GM23248 (cell line): ENCODE measurements around the gene SLC22A12. TPM values are rescaled to one million over a fixed set of nuclear protein-coding genes. Genes with fewer than 3 reads are reported as not detected.

Source experiments
- DNase-seq: peaks from one replicate; pipeline ENCODE4 v3.0.0-alpha.2; 2015
- H2AFZ ChIP-seq: fragments of 200-600 bp; sonication (generic); 2 replicates; pipeline ENCODE4 v1.6.1; 2016; ENCODE audit warnings: antibody characterized with exemption
- H3F3A ChIP-seq: fragments of 200-600 bp; sonication (generic); 2 replicates; pipeline ENCODE4 v1.6.1; 2016; ENCODE audit warnings: mild to moderate bottlenecking, antibody characterized with exemption, mixed run types; ENCODE audit not compliant: insufficient read depth
- H3K27ac ChIP-seq: fragments of 200-600 bp; sonication (generic); 2 replicates; pipeline ENCODE4 v1.5.1; 2016; ENCODE audit warnings: mild to moderate bottlenecking
- H3K27me3 ChIP-seq: fragments of 200-600 bp; sonication (generic); replicated peaks from 2 replicates; pipeline ENCODE4 v1.6.1; 2016; ENCODE audit warnings: mild to moderate bottlenecking; ENCODE audit not compliant: insufficient read depth
- H3K36me3 ChIP-seq: fragments of 200-600 bp; sonication (generic); 2 replicates; pipeline ENCODE4 v1.6.1; 2016; ENCODE audit warnings: low read depth, mild to moderate bottlenecking
- H3K4me1 ChIP-seq: fragments of 200-600 bp; sonication (generic); 2 replicates; pipeline ENCODE4 v1.6.1; 2016; ENCODE audit warnings: mild to moderate bottlenecking; ENCODE audit not compliant: insufficient read depth
- H3K4me2 ChIP-seq: fragments of 200-600 bp; sonication (generic); one replicate; pipeline ENCODE4 v1.6.1; 2016; ENCODE audit warnings: mild to moderate bottlenecking; ENCODE audit not compliant: unreplicated experiment
- H3K4me3 ChIP-seq: fragments of 200-600 bp; sonication (generic); 2 replicates; pipeline ENCODE4 v1.5.1; 2016; ENCODE audit warnings: mild to moderate bottlenecking
- H3K79me2 ChIP-seq: fragments of 200-600 bp; sonication (generic); 2 replicates; pipeline ENCODE4 v1.6.1; 2016; ENCODE audit warnings: mild to moderate bottlenecking; ENCODE audit not compliant: insufficient read depth
- H3K9ac ChIP-seq: fragments of 200-600 bp; sonication (generic); 2 replicates; pipeline ENCODE4 v1.6.1; 2016; ENCODE audit warnings: mild to moderate bottlenecking
- H3K9me2 ChIP-seq: fragments of 200-600 bp; sonication (generic); 2 replicates; pipeline ENCODE4 v1.6.1; 2016; ENCODE audit warnings: mixed run types, mild to moderate bottlenecking, moderate library complexity; ENCODE audit not compliant: insufficient read depth
- H3K9me3 ChIP-seq: fragments of 200-600 bp; sonication (generic); one replicate; pipeline ENCODE4 v1.6.1; 2017; ENCODE audit warnings: low read depth
- H4K20me1 ChIP-seq: fragments of 200-600 bp; sonication (generic); 2 replicates; pipeline ENCODE4 v1.6.0; 2016; ENCODE audit not compliant: insufficient read depth
- EZH2 ChIP-seq: fragments of 200-600 bp; sonication (generic); IDR thresholded peaks from 2 replicates; pipeline ENCODE4 v1.6.1; 2018; ENCODE audit warnings: antibody characterized with exemption, mild to moderate bottlenecking; ENCODE audit not compliant: insufficient read depth, poor library complexity, severe bottlenecking
- EZH2phosphoT487 ChIP-seq: fragments of 200-600 bp; sonication (generic); IDR thresholded peaks from 2 replicates; pipeline ENCODE4 v1.6.1; 2018; ENCODE audit warnings: antibody characterized with exemption, moderate library complexity, mild to moderate bottlenecking, low read depth; ENCODE audit not compliant: insufficient read depth
- WGBS, 2 experiments: methylation state at CpG; one replicate each; pipeline ENCODE4 v1.1.6; 2015 to 2017; ENCODE audit warnings: low lambda C conversion rate in 2 of 2, low coverage in 1 of 2; ENCODE audit errors: missing lambda C conversion rate in 2 of 2; 5-methylcytosine and 5-hydroxymethylcytosine counted together
- in situ Hi-C: fragments of 300-500 bp; cut with MboI; formaldehyde crosslinking; loops from 2 replicates; pipeline ENCODE4 v1.15.0; 2020
- polyA plus RNA-seq: library from polyadenylated mRNA; unstranded; fragments of >200 nt; fragmentation: Nextera tagmentation; extraction: Ambion mirVana; gene quantifications from 2 replicates; pipeline ENCODE4 v1.2.1, GENCODE V29; 2016
- total RNA-seq: library from RNA; depleted of rRNA; stranded (reverse); fragments of >200 nt; shearing (Covaris generic); gene quantifications from 2 replicates; pipeline ENCODE4 v1.2.3, GENCODE V29; 2014

SLC22A12 gene
- total and polyA plus RNA-seq, 2 experiments from 2014 or later: not detected

- H3K79me2 ChIP-seq: no peaks in the 10 kb centered on the region
- no peaks in the 10 kb centered on the region for H3F3A ChIP-seq
- no peak overlapping the region for H3K4me3 ChIP-seq
- TF ChIP-seq EZH2 (no peak), EZH2phosphoT487 (no peak)
- H3K27me3 ChIP-seq: no peaks in the 10 kb centered on the region
- H3K9ac ChIP-seq: no peak overlapping the region
- 81 to 83% methylated on average over 29 of the region's 29 CpGs for WGBS, 2 experiments
- no peak overlapping the region for H2AFZ ChIP-seq
- no peaks in the 10 kb centered on the region for H3K36me3 ChIP-seq
- no peaks in the 10 kb centered on the region for H3K4me1 ChIP-seq
- in situ Hi-C loops: no loop called here
- no peaks in the 10 kb centered on the region for H3K9me3 ChIP-seq
- H3K27ac ChIP-seq: no peak overlapping the region
- no peak overlapping the region for H3K4me2 ChIP-seq
- no peaks in the 10 kb centered on the region for H3K9me2 ChIP-seq
- H4K20me1 ChIP-seq: no peaks in the 10 kb centered on the region
- no peak for DNase-seq
Measured at GRCh38 chr11:64561984-64562722, 28.9 kb upstream of the SLC22A12 start.

GRCh38 chr11:64562723-64563351 is 28.2 kb upstream of the SLC22A12 start:
- TF ChIP-seq EZH2phosphoT487: no peak
- TF ChIP-seq EZH2: no peak
- no peak overlapping the region for H3K27ac ChIP-seq
- no peak overlapping the region for H3K4me2 ChIP-seq
- no peaks in the 10 kb centered on the region for H3K9me3 ChIP-seq
- no peaks in the 10 kb centered on the region for H3K27me3 ChIP-seq
- no peak overlapping the region for H3K4me3 ChIP-seq
- in situ Hi-C loops: no loop called here
- H3K79me2 ChIP-seq: no peaks in the 10 kb centered on the region
- H3K36me3 ChIP-seq: no peaks in the 10 kb centered on the region
- no peaks in the 10 kb centered on the region for H3F3A ChIP-seq
- no peak for DNase-seq
- no peaks in the 10 kb centered on the region for H3K4me1 ChIP-seq
- no peaks in the 10 kb centered on the region for H4K20me1 ChIP-seq
- H3K9me2 ChIP-seq: no peaks in the 10 kb centered on the region
- 72 to 73% methylated on average over 15 of the region's 15 CpGs for WGBS, 2 experiments
- no peak overlapping the region for H2AFZ ChIP-seq
- H3K9ac ChIP-seq: no peak overlapping the region

- DNase-seq: no peak
- Histone ChIP-seq H3K4me1 (no peaks in the 10 kb centered on the region), H3K4me2 (no peak overlapping the region), H3F3A (no peaks in the 10 kb centered on the region), H3K9me3 (no peaks in the 10 kb centered on the region), H3K4me3 (no peak overlapping the region), H3K9me2 (no peaks in the 10 kb centered on the region), H3K27me3 (no peaks in the 10 kb centered on the region), H4K20me1 (no peaks in the 10 kb centered on the region), H3K27ac (no peak overlapping the region), H2AFZ (no peak overlapping the region), H3K9ac (no peak overlapping the region), H3K79me2 (no peaks in the 10 kb centered on the region), H3K36me3 (no peaks in the 10 kb centered on the region)
- 71 to 78% methylated on average over 12 of the region's 12 CpGs for WGBS, 2 experiments
- TF ChIP-seq EZH2 (no peak), EZH2phosphoT487 (no peak)
- in situ Hi-C loops: no loop called here
Measured at GRCh38 chr11:64563966-64564365, 27.1 kb upstream of the SLC22A12 start.

GRCh38 chr11:64564419-64564818 is 26.6 kb upstream of the SLC22A12 start:
- no peak overlapping the region for H3K4me2 ChIP-seq
- H3K27ac ChIP-seq: no peak overlapping the region
- no peaks in the 10 kb centered on the region for H3K9me2 ChIP-seq
- no peaks in the 10 kb centered on the region for H3K79me2 ChIP-seq
- H3K36me3 ChIP-seq: no peaks in the 10 kb centered on the region
- no peak for DNase-seq
- no peaks in the 10 kb centered on the region for H4K20me1 ChIP-seq
- no peak overlapping the region for H2AFZ ChIP-seq
- no peak overlapping the region for H3K9ac ChIP-seq
- no peaks in the 10 kb centered on the region for H3K27me3 ChIP-seq
- no peaks in the 10 kb centered on the region for H3K4me1 ChIP-seq
- H3K9me3 ChIP-seq: no peaks in the 10 kb centered on the region
- H3F3A ChIP-seq: no peaks in the 10 kb centered on the region
- TF ChIP-seq EZH2 (no peak), EZH2phosphoT487 (no peak)
- no peak overlapping the region for H3K4me3 ChIP-seq
- in situ Hi-C loops: no loop called here
- 77 to 80% methylated on average over 7 of the region's 7 CpGs for WGBS, 2 experiments
